ENCODE measurements around the gene KIAA0040. TPM values are rescaled to one million over a fixed set of nuclear protein-coding genes. Genes with fewer than 3 reads are reported as not detected.
A peak's percentile ranks its signal among the peaks of the same experiment; 100 is the strongest.

The KIAA0040 gene
- total RNA-seq, 6 donors from 2014 or later = 23.0 to 58.7 (median 36.1) TPM

GRCh38 chr1:175174309-175175102 is 18.1 kb downstream of the KIAA0040 start:
- Histone ChIP-seq H3K9me3 (no peaks in the 10 kb centered on the region), H3K36me3 (peaks cover 0 to 49% (median 9%) of the 10 kb centered on the region in 4 donors), H3K4me1 (peaks cover 23 to 39% (median 30%) of the 10 kb centered on the region in 4 donors), H3K4me3 (no peak overlapping the region), H3K27ac (peak overlapping the region in 2 of 4 donors; percentile 15 to 27), H3K27me3 (no peaks in the 10 kb centered on the region)
- TF ChIP-seq POLR2A (IDR thresholded peaks at IDR 0.05) (no peak), POLR2AphosphoS5 (IDR thresholded peaks at IDR 0.05) (no peak), EP300 (IDR thresholded peaks at IDR 0.05) (no peak), CTCF (IDR thresholded peaks at IDR 0.05) (no peak)
- DNase-seq (no peak), ATAC-seq (ENCODE audit: low FRiP score in 2 of 2) (peak in 1 of 2 donors; percentile 64)
- 67 to 79% methylated on average over 5 of the region's 5 CpGs for WGBS, 2 donors

- Histone ChIP-seq H3K4me1 (peaks cover 18 to 41% (median 32%) of the 10 kb centered on the region in 4 donors), H3K36me3 (peaks cover 0 to 56% (median 9%) of the 10 kb centered on the region in 4 donors), H3K27me3 (no peaks in the 10 kb centered on the region), H3K27ac (peak overlapping the region in 1 of 4 donors; percentile 22), H3K4me3 (no peak overlapping the region), H3K9me3 (no peaks in the 10 kb centered on the region)
- DNase-seq (no peak), ATAC-seq (ENCODE audit: low FRiP score in 2 of 2) (no peak)
- no peak for TF ChIP-seq EP300 (IDR thresholded peaks at IDR 0.05)
- TF ChIP-seq CTCF (IDR thresholded peaks at IDR 0.05) = no peak
- no peak for TF ChIP-seq POLR2AphosphoS5 (IDR thresholded peaks at IDR 0.05)
- no peak for TF ChIP-seq POLR2A (IDR thresholded peaks at IDR 0.05)
- WGBS, 2 donors = 86 to 89% methylated on average over 7 of the region's 7 CpGs
These were observed 19.0 kb downstream of the KIAA0040 start for GRCh38 chr1:175173531-175173930.

- WGBS, 2 donors = 93 to 96% methylated on average over 3 of the region's 3 CpGs
- Histone ChIP-seq H3K36me3 (peaks cover 0 to 60% (median 9%) of the 10 kb centered on the region in 4 donors), H3K4me1 (peaks cover 14 to 32% (median 27%) of the 10 kb centered on the region in 4 donors), H3K4me3 (no peak overlapping the region), H3K27ac (peak overlapping the region in 1 of 4 donors; percentile 22), H3K9me3 (no peaks in the 10 kb centered on the region), H3K27me3 (no peaks in the 10 kb centered on the region)
- TF ChIP-seq EP300 (IDR thresholded peaks at IDR 0.05) (no peak), CTCF (IDR thresholded peaks at IDR 0.05) (no peak), POLR2AphosphoS5 (IDR thresholded peaks at IDR 0.05) (no peak), POLR2A (IDR thresholded peaks at IDR 0.05) (no peak)
- ATAC-seq (ENCODE audit: low FRiP score in 2 of 2) (no peak), DNase-seq (no peak)
These were observed 20.1 kb downstream of the KIAA0040 start for GRCh38 chr1:175172503-175172902.

GRCh38 chr1:175171036-175171913 is 21.3 kb downstream of the KIAA0040 start:
- Histone ChIP-seq H3K36me3 (peaks cover 0 to 60% (median 6%) of the 10 kb centered on the region in 4 donors), H3K4me3 (no peak overlapping the region), H3K4me1 (peaks cover 12 to 32% (median 24%) of the 10 kb centered on the region in 4 donors), H3K9me3 (no peaks in the 10 kb centered on the region), H3K27ac (peak overlapping the region in 1 of 4 donors; percentile 7), H3K27me3 (no peaks in the 10 kb centered on the region)
- no peak for DNase-seq
- no peak for ATAC-seq (ENCODE audit: low FRiP score in 2 of 2)
- WGBS, 2 donors = 90 to 91% methylated on average over 9 of the region's 9 CpGs
- TF ChIP-seq POLR2A (IDR thresholded peaks at IDR 0.05) (no peak), CTCF (IDR thresholded peaks at IDR 0.05) (no peak), EP300 (IDR thresholded peaks at IDR 0.05) (no peak), POLR2AphosphoS5 (IDR thresholded peaks at IDR 0.05) (no peak)
